Endothelial cell of hepatic sinusoid (primary cell): ENCODE results near the gene CHRNA7.
"Not testable (repeated sequence)": the region's sequence is repeated elsewhere in the genome, so short reads cannot be mapped to it uniquely, and the experiment has no call there.

ENCODE experiments used
- in situ Hi-C: cut with HindIII; loops from 2 replicates; pipeline ENCODE4 v1.10.0; 2017; ENCODE audit warnings: low sequenced_read_pairs

Gene CHRNA7

DNA sequence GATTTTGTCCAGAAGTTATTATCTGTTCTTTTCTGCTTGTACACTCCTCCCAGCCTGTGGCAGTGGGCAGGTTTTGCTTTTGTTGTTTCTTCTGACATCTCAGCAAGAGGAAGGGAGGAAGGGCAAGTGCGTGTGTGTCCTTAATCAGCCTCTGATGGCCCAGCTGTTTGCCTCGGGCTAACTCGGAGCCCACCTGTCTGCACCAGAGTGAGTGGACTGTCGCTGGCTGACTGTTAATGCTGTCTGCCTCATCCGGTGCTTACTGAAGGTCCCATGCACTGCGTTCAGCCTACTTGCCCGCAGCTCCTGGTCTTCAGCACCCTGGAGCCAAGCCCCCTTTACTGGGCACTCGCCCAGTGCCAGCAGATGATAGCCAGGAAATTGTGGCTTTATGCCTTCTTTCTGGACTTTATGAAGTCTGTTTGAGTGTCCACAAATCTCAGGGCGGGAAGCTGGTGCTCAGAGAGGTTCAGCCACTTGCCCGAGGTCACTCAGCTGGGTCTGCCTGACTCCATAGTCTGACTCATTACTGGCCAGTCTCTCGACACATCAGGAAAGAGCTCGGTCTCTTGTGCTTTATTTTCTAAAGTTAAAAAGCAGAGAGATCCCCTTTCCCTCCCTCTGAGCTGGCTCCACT, 89.5 kb downstream of the CHRNA7 start:
- in situ Hi-C loops, result no loop called here

DNA sequence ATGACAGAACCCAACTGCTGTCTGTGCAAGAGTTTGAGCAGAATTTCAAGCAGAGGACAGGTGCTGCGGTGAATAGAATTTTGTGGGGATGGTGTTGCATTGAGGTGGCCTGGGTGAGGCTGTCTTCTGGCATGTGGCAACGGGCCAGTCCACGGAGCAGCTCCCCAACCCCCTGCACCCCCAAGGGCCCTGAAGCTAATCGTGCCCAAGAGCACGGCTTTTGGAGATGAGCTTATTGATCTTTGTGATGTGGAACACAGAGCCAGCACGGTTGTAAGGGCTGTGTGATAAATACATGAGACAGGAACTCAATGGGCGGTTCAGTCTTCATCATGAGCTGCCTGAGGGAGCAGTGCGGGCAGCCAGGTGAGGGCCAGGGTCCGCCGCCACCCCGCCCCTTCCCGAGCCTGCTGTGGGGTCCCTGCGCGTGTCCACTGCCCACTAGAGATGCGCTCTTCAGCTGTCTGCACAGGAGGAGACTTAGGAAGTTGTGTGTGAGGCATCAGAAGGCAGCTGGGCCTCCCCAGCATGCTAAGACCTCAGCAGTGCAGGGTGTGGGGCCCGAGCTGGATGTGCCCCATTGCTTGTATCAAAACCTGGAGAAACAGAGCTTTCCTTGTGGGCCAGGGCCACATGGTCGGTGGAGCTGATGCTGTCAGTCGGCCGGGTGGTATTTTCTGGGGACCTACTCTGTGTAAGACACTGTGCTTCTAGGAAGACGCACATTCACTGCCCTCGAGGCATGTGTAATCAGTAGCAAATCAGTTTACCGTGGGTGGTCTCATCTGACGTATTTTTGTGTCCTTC, 90.5 kb downstream of the CHRNA7 start:
- in situ Hi-C loops, result no loop called here

DNA sequence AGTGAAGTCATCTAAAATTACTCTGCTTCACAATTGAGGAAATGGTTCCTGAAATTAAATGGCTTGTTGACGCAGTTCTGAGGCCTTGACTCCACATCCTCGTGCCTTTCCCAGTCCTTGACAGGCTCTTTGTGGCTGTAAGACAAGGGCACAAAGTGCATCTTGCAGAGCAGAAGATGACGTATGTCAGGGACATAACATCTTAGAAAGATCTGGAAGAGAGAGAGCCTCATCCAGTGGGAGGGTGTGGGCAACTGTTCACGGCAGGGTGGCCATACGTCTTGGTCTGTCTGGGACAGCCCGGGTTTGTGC, 91.0 kb downstream of the CHRNA7 start:
- in situ Hi-C loops, result no loop called here

DNA sequence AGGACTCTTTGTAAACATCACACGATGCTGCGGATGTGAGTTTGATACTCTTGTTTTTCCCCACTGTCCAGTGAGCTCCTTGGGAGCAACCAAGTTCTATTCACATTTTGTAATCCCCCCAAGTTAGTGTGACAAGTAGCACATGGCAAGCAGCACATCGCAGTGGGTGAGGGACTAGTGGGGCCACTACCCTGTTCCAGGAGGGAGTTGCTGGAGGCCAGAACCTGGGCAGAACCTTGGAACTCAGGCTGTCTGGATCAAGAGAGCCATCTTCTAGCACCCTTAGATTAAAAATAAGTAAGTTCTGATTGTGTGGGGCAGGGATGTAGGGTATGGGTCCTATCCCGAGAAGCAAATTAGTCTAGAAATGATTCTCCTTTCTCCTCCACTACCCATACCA, 91.7 kb downstream of the CHRNA7 start:
- in situ Hi-C loops, result no loop called here

DNA sequence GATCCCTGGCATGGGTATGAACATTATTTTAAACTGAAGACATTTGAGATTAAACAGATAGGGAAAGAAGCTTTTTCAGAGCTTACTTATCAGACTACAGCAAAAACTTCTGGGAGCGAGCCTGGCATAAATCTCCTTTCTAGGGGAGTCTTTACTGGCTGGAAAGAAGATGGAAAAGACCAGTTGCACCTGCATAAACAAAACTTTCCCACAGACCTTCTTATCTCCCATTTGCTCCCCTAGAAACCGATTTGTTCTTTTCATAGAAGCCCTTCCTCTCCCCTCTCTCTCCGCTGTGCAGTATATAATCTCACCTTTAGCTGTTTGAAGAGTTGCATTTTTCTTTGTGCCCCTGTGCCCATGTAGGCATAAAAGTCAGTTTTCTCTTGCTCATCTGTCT, 93.2 kb downstream of the CHRNA7 start:
- in situ Hi-C loops, result no loop called here

DNA sequence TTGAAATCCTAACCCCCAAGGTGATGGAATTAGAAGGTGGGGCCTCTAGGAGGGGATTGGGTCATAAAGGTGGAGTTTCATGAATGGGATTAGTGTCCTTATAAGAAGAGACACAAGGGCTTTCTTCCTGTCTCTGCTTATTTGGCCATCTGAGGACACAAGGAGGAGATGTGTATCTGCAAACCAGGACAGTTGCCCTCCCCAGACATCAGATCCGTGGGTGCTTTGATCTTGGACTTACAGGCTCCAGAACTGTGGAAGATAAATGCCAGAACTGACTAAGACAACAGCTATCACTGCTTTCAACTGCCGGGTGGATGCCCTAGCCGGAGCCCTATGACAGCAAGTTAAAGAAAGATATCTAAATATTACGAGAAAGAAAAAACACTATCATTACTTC, 94.4 kb downstream of the CHRNA7 start:
- in situ Hi-C loops, result no loop called here

DNA sequence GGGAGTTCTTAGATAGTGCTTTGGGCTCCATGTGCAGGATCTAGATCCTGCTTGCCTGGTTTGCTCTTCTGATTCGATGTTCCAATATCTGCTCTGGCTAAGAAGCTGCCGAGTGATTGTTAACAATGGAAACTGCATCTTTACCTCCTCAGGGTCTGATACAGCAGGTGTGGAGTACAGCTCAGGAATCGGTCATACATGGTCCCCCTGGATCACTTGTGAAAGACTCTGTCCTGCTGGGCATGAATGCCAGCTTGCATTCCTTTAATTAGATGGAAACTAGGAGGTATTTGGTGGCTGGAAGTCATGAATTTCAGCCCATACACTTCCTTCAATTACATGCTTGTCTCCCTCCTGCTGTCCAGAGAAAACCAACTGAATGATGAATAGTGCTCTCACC, 95.3 kb downstream of the CHRNA7 start:
- in situ Hi-C loops, result no loop called here

DNA sequence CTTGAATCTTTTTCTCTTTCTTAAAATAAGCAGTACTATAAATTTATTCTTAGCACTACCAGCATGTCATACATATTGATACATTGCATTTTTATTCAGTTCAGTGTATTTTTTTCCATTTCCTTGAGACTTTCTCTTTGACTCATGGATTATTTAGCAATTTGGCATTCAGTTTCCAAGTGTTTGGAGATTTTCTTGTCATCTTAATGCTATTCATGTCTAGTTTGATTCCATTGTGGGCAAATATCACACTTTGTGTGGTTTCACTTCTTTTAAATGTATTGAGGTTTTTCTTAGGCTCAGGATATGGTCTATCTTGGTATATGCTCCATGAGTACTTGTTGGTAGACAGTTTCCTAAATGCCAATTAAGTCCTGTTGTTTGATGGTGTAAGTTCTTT, 99.5 kb downstream of the CHRNA7 start:
- in situ Hi-C loops, result no loop called here

DNA sequence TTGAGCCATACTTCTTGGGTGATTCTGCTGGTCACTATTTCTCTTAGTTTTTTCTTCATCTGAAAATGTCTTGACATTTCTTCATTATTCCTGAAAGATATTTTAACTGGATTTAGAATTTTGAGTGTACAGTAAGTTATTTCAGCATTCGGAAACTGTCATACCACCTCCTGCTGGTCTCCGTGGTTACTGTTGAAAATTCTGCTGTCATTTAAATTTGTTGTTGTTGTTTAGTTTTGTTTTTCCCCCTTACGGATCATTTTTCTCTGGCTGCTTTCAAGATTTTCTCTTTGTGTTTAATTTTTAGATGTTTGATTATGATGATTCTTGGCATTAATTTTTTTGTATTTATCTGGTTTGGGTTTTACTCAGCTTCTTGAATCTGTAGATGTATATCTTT, 100.5 kb downstream of the CHRNA7 start:
- in situ Hi-C loops, result no loop called here

DNA sequence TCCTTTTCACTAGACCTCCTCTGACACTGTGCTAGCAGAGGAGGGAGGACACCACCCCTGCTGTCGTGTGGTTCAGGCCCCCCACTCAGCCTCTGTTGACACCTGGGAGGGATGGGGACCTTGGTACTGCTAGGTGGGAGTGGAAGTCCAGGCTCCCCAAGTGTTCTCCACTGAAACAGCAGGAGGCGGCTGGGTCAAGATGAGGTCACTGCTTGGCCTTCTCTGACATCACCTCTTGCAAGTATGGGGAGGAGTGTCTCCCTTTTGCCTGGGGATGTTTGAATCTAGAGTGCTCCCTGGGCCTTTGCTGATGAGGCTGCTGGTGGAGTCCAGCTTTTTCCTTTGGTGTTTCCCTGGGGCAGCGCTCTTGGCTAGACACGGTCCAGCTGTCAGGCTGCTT, 101.5 kb downstream of the CHRNA7 start:
- in situ Hi-C loops, result no loop called here

DNA sequence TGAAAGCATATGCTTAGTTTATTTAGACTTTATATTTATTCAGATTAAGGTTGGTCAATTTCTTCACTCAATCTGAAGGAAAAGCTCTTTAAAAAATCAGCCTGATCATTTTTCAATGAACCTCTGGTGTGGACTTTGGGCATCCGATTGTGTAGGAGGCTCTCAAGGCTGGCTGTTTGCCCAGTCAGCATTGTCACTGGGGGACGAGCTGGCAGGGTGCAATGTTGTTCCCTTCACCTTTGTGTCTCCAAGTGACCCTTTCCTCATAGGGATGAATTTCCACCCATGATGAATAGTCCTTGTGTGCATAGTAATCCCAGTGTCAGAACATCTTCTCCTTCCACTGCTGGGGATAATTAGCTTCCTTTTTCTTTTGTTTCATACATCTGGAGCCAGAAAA, 102.5 kb downstream of the CHRNA7 start:
- in situ Hi-C loops, result no loop called here

DNA sequence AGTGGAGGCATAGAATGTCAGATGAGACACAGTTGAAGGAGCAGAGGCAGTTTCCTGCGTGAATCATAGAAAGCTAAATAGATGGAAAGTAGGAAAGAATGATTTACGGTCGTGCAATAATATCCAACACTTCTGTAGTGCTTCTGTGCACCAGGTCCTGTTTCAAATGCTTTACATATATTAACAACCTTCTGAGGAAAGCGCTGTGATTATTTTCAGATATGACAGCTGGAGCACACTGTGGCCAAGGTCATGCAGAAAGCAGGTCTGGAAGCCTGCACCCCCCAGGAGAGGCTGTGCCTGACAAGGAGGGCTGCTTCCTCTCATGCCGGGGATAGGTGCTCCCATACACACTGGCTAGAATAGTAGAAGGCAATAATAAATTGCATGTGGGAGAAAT, 104.5 kb downstream of the CHRNA7 start:
- in situ Hi-C loops, result no loop called here

DNA sequence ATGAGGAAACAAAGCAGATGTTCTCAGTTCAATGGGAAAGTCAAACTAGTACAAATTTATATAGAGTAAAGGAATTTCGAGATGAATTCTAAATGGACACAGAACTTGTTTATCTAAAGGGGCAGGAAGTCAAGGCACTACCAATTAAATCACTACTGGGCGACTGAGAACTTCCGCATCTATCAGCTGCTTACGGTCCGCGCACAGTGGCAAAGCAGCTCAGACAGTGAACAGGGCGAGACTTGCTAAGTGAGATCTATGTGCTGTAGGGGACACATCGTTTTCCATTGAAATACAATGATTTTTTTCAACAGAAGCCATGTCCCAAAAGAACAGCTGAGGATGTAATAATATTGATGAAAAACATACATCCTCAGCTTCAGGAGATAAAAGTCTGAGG, 105.0 kb downstream of the CHRNA7 start:
- in situ Hi-C loops, result no loop called here

DNA sequence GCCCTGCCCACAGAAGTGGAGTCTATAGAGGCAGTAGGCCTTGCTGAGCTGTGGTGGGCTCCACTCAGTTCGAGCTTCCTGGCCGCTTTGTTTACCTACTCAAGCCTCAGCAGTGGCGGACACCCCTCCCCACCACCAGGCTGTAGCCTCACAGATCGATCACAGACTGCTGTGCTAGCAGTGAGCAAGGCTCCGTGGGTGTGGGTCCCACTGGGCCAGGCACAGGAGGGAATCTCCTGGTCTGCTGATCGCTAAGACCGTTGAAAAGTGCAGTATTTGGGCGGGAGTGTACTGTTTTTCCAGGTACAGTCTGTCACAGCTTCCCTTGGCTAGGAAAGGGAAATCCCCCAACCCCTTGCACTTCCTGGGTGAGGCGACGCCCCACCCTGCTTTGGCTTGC, 115.2 kb downstream of the CHRNA7 start:
- in situ Hi-C loops, result not testable (repeated sequence)

DNA sequence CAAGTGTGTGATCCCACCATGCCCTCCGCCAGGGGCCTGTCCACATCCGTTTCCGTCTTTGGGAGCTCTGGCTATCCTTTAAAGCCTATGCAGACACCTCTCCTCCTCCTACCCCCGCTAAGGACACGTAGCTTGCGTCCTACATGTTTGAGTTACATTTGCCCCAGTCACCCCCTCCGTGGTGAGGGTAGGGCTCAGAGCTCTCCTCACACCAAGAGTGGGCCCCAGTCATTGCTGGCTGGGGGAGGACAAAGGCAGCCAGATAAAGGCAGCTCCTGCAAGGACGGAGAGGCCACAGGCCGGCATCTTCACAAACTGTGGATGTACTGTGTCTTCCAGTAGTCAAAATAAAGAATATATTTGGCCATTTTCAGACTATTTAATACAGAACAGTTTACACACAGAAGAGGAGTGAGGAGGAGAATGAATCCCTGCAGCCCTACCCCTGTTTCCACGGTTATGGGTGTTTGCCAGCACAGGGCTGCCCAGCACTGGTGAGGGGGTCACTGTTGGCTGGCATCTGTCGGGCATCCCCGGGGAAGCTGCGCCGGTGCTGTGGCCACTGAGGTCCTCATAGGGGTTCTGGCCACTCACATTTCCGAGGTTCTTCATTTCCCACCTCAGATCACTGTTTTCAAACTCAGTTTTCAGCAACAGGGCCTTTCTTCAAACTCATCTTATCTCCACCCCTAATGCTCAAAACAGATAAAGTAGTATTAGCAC, 118.7 kb downstream of the CHRNA7 start:
- in situ Hi-C loops, result no loop called here

DNA sequence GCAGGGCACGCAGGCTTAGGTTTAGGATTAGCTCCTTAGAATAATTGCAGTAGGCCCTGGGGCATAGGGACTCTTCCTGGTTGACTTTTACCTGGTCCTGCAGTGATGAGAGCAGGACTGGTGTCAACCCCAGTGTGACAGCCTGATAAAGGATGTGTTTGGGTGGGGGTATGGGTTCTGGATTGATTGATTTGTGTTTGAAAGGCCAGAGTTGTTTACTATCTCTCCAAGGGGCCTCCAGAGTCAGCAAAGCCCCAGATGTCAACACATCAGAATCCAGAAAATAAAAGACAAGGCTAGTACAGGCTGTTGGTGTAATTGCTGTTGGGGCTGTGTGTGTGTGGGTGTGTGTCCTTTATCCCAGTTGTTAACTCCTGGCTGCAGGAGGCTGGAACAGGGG, 122.3 kb downstream of the CHRNA7 start:
- in situ Hi-C loops, result no loop called here

DNA sequence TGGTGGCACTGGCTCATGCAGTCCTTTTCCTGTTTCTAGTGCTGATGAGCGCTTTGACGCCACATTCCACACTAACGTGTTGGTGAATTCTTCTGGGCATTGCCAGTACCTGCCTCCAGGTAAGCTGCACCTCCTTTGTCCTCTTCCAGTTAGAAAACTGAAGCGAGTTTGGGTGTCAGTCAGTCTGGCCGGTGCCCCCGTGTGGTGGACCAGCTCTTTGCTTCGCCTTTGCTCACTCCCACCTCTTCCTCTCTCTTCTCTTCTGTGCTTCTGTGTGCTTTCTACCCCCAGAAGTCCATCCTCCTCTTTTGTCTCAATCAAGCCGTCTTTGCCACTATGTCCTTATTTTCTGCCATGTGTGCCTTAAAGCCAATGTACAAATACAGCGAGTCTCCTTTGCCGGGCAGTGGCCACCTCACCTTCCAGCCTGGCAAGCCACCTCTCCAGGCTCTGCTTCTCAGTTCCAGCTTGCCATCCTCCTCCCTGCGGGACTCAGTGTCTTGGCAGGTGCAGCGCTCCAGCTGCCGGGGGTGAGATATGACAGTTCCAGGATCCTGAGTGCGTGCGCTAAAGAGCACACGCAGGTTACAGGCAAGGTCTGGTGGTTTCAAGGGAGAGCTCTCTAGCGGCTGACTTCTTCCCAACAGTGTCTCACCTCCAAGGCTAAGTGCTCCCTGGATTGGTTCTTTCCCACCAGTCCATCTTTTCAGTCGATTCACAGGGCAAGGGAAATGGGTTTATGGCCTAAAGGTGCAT, 123.7 kb downstream of the CHRNA7 start:
- in situ Hi-C loops, result not testable (repeated sequence)

DNA sequence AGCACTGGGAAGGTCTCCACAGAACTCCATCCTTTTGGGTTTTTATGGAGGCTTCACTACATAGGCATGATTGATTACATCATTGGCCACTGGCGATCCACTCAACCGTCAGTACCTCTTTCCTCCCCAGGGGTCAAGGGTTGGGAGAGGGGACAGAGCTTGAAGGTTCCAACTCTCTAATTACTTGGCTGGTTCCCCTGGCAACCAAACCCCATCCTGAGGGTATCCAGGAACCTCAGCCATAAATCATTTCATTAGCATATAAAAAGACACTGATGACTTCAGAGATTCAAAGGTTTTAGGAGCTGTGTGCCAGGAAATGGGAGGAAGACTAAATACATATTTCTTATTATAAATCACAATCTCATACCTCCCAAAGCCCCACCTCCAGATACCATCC, 131.8 kb downstream of the CHRNA7 start:
- in situ Hi-C loops, result not testable (repeated sequence)

DNA sequence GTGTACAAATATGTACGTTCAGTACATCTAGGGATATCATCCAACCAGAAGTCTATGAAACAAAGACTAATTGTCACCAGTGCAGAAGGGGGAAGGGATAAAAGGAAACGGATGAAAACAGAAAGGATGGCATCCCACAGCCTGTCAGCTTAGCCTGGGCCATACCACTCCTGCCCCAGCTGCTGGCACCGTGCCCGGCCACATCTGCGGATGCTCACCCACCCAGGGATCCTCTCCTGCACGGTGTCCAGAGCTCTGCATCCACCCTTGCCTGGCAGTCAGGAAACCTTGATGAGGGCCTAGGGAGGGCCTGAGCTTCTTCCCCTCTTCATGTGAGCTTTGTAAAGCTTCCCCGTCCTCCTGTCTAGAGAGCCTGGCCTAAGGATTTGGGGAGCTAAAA, 133.8 kb downstream of the CHRNA7 start:
- in situ Hi-C loops, result not testable (repeated sequence)

DNA sequence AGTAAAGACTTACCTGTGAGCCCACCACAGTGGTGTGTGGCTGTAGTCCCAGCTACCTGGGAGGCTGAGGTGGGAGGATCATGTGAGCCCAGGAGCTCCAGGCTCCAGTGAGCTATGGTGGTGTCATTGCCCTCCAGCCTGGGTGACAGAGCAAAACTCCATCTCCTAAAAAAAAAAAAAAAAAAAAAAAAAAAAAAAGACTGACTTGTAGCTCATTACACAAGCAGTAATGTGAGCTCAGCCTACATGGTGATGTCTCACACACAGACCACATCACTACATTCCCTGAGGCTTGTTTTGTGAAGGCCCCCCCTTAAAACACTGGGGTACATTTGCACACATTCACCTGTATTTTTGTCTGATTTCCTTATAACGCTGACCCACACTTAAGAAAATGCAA, 134.4 kb downstream of the CHRNA7 start:
- in situ Hi-C loops, result not testable (repeated sequence)

DNA sequence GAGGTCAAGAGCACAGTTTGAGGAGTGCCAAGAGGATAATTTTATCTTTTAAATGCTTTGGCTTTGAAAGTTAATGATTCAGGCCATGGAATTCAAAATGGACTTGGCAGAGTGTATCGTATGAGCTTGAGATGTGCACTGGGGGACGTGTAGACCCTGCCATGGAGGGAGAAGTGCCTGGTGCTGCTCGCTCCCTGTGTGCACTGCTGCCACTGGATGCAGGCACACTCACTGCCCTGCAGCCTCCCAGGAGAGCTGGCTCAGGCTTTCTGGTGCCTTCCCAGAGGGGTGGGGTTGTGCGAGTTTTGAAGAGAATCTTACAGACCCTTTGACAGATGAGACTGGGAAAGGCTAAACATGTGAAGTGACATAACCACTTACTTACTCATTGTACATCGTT, 135.5 kb downstream of the CHRNA7 start:
- in situ Hi-C loops, result not testable (repeated sequence)
